Osteoblast (primary cell): ENCODE results near the gene STK33. TPM values are rescaled to one million over a fixed set of nuclear protein-coding genes. Genes with fewer than 3 reads are reported as not detected.

ENCODE experiments used
- DNase-seq: peaks from one replicate; pipeline ENCODE4 v3.0.0; 2011; ENCODE audit warnings: low spot score, mixed read lengths; ENCODE audit not compliant: insufficient read length; ENCODE audit errors: missing footprints
- H2AFZ ChIP-seq: 2 replicates; pipeline ENCODE4 v1.6.0; 2011; ENCODE audit warnings: mild to moderate bottlenecking, low read length
- H3K27ac ChIP-seq: 2 replicates; pipeline ENCODE4 v1.5.1; 2011; ENCODE audit warnings: mild to moderate bottlenecking, low read depth, low read length, moderate library complexity
- H3K27me3 ChIP-seq: 2 replicates; pipeline ENCODE4 v1.6.0; 2012; ENCODE audit warnings: mild to moderate bottlenecking, control low read depth, inconsistent platforms, low read length, moderate library complexity; ENCODE audit not compliant: insufficient read depth
- H3K36me3 ChIP-seq: 2 replicates; pipeline ENCODE4 v1.5.1; 2011; ENCODE audit warnings: mild to moderate bottlenecking, low read length, control low read depth, moderate library complexity; ENCODE audit not compliant: insufficient read depth
- H3K4me1 ChIP-seq: 2 replicates; pipeline ENCODE4 v1.5.1; 2011; ENCODE audit warnings: mild to moderate bottlenecking, low read length, control low read depth, moderate library complexity; ENCODE audit not compliant: insufficient read depth
- H3K4me2 ChIP-seq: 2 replicates; pipeline ENCODE4 v1.6.0; 2011; ENCODE audit warnings: mild to moderate bottlenecking, low read length; ENCODE audit not compliant: insufficient read depth
- H3K4me3 ChIP-seq: fragments of 200-600 bp; sonication (generic); 3 replicates; pipeline ENCODE4 v1.5.1; 2012; ENCODE audit warnings: mild to moderate bottlenecking, low read length, inconsistent platforms; ENCODE audit not compliant: insufficient read depth
- H3K79me2 ChIP-seq: 2 replicates; pipeline ENCODE4 v1.6.0; 2012; ENCODE audit warnings: mild to moderate bottlenecking, low read length, control low read depth, inconsistent platforms; ENCODE audit not compliant: insufficient read depth
- H3K9me3 ChIP-seq: 2 replicates; pipeline ENCODE4 v1.5.1; 2011; ENCODE audit warnings: low read depth, low read length, control low read depth
- H4K20me1 ChIP-seq: 2 replicates; pipeline ENCODE4 v1.6.0; 2012; ENCODE audit warnings: mild to moderate bottlenecking, low read length, control low read depth; ENCODE audit not compliant: insufficient read depth
- total RNA-seq: library from RNA; depleted of rRNA; stranded (reverse); fragments of >200 nt; gene quantifications from 2 replicates; pipeline ENCODE4 v1.2.3, GENCODE V29; 2012
- TF ChIP-seq, protein P1 (sequence below): IDR thresholded peaks from 2 replicates; pipeline ENCODE4 v1.5.1; 2011; ENCODE audit warnings: mild to moderate bottlenecking, low read depth, low read length, moderate library complexity; ENCODE audit errors: extremely low read depth

Gene STK33
- total RNA-seq, 1 donor: 0.72 TPM

DNA sequence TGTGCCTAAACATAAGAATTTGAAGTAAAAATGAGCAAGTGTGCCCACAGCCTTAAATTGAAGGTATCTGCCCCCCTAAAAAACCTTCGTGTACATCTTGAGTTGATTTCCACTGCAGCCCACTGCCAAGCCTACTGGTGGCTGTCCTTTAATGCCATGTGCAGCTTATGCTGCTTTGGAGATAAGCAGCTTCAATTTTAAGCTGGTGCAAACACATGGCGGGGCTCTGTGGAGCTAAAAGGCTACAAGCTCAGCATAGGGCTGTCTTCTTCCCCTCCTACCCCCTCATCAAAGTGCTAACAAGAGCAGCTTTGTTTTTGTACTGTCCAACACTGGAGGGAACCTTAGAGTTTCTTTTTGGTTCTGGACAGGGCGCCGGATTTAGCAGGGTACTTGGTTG is 201.9 kb downstream of the STK33 start:
- H3K4me3 ChIP-seq: no peak overlapping the region
- H3K4me2 ChIP-seq: no peak overlapping the region
- H3K27ac ChIP-seq: no peak overlapping the region
- H2AFZ ChIP-seq: no peak overlapping the region
- DNase-seq: no peak
- TF ChIP-seq, protein P1, sequence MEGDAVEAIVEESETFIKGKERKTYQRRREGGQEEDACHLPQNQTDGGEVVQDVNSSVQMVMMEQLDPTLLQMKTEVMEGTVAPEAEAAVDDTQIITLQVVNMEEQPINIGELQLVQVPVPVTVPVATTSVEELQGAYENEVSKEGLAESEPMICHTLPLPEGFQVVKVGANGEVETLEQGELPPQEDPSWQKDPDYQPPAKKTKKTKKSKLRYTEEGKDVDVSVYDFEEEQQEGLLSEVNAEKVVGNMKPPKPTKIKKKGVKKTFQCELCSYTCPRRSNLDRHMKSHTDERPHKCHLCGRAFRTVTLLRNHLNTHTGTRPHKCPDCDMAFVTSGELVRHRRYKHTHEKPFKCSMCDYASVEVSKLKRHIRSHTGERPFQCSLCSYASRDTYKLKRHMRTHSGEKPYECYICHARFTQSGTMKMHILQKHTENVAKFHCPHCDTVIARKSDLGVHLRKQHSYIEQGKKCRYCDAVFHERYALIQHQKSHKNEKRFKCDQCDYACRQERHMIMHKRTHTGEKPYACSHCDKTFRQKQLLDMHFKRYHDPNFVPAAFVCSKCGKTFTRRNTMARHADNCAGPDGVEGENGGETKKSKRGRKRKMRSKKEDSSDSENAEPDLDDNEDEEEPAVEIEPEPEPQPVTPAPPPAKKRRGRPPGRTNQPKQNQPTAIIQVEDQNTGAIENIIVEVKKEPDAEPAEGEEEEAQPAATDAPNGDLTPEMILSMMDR: no peak
- H3K4me1 ChIP-seq: no peaks in the 10 kb centered on the region
- H3K27me3 ChIP-seq: no peaks in the 10 kb centered on the region
- H4K20me1 ChIP-seq: no peaks in the 10 kb centered on the region
- H3K79me2 ChIP-seq: no peaks in the 10 kb centered on the region
- H3K36me3 ChIP-seq: no peaks in the 10 kb centered on the region
- no peaks in the 10 kb centered on the region for H3K9me3 ChIP-seq

DNA sequence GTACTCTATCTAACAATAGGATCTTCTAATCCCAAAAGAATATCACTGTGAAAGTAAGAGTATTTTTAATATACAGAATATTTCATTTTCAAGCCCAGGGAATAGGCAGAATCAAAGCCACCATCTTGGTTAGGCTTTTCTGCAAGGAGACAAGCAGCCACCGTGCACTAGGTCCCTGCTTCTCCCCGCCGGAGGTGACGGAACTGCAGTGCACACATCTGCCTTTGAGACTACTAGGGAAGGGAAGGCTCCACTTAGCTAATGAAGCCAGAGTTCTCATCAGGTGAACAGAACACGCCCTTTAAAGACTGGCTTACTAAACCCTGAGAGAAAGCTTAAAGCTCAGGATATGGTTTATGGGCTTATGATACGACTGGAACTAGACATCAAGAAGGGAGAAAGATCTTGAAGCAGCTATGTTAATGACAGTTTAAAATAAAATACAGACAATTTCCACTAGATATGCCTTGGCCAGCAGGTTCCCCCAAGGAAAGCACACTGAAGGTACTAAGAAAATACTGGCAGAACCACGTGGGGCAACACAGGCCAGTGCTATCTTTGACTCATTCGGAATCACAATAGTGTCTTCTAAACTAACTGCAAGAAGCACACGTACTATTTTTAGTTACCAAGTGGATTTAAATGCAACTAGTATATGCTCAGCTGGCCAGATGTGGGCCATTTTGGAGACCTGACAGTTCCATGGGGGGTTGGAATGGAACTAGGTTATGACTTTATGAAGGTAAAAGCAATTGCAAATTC is 203.0 kb downstream of the STK33 start:
- no peaks in the 10 kb centered on the region for H3K27me3 ChIP-seq
- no peaks in the 10 kb centered on the region for H3K9me3 ChIP-seq
- no peaks in the 10 kb centered on the region for H3K36me3 ChIP-seq
- TF ChIP-seq, protein P1: no peak
- no peaks in the 10 kb centered on the region for H4K20me1 ChIP-seq
- no peak overlapping the region for H2AFZ ChIP-seq
- DNase-seq: no peak
- no peak overlapping the region for H3K4me3 ChIP-seq
- no peaks in the 10 kb centered on the region for H3K4me1 ChIP-seq
- H3K4me2 ChIP-seq: no peak overlapping the region
- no peak overlapping the region for H3K27ac ChIP-seq
- H3K79me2 ChIP-seq: no peaks in the 10 kb centered on the region

DNA sequence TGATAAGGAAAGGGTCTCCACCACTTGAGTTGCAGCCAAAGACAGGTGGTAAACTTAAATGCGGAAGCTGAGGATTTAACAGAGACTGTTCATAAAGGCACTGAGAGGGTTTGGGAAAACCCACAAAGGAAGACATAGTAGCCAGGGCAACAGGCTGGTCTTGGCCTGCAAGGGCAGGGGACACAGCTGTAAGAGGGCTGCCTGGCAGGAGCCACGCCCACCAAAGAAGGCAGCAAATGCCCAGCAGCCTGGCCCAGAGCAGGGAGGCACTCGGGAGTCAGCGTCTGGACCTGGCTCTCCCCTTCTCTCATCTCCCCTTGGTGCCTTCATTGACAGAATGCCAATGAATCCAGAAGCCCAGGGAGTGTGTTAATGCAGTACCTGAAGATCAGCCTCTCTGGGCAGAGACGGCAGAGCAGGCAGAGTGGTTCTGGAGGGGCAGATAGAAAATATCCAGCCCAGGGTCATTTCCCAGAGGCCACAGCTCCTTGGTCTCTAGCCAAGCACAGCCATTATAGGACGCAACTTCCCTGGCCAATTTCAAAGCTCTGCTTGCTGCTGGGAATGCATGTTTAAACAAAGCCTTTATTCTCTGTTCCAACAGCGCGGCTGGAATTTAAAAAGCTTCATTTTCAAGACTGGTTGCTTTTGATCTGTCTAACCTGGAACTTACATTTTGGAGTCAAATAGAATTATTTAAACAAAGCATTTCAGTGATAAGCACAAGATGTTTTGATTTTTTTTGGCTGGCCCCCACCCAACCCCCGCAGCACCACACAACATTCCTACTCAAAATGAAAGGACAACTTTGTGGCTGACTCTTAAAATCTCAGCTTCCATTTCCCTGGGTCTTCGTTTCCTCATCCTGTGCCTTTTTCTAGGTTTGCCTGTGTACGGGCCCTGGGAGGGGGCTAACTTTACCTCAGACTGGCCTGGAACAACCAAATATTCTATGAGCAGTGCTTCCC is 204.7 kb downstream of the STK33 start:
- Histone ChIP-seq H3K36me3 (no peaks in the 10 kb centered on the region), H2AFZ (peak overlapping the region; percentile 25), H3K27me3 (no peaks in the 10 kb centered on the region), H3K4me1 (no peaks in the 10 kb centered on the region), H3K79me2 (no peaks in the 10 kb centered on the region), H4K20me1 (no peaks in the 10 kb centered on the region), H3K9me3 (no peaks in the 10 kb centered on the region), H3K27ac (no peak overlapping the region), H3K4me3 (no peak overlapping the region), H3K4me2 (peak overlapping the region; percentile 54)
- DNase-seq: peak; percentile 71
- TF ChIP-seq, protein P1: no peak

DNA sequence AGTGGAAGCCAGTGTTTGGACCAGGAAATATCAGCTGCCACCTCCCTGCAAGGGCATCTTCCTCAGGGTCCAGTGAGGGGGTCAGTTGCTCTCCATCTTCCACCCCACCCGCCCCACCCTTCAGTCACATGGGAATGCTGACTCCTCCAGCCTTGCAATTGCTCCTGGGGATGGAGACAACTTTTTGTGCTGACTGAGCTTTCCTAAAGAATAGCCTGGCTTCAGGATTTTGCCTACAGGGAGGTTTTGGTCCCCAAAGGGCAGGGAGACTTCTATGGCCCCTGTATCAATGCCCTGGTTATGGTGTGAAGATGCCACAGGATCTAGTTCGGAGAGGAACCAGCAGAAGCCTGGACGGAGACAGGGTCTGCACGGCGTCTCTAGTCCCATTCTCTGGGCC is 206.3 kb downstream of the STK33 start:
- Histone ChIP-seq H3K27ac (no peak overlapping the region), H3K36me3 (no peaks in the 10 kb centered on the region), H3K27me3 (no peaks in the 10 kb centered on the region), H3K4me3 (no peak overlapping the region), H3K9me3 (no peaks in the 10 kb centered on the region), H4K20me1 (no peaks in the 10 kb centered on the region), H3K79me2 (no peaks in the 10 kb centered on the region), H3K4me2 (no peak overlapping the region), H2AFZ (no peak overlapping the region), H3K4me1 (peaks cover 4% of the 10 kb centered on the region)
- TF ChIP-seq, protein P1: no peak
- DNase-seq: no peak
